HG03521 (cell line): ENCODE results near the gene RHOBTB3.
A peak's percentile ranks its signal among the peaks of the same experiment; 100 is the strongest.
"Not testable (repeated sequence)": the region's sequence is repeated elsewhere in the genome, so short reads cannot be mapped to it uniquely, and the experiment has no call there.

Experiments
- ATAC-seq: cut with Tn5 transposase; IDR thresholded peaks from one replicate; pipeline ENCODE4 v1.9.1; 2021; ENCODE audit warnings: mild to moderate bottlenecking, moderate library complexity; ENCODE audit not compliant: unreplicated experiment

RHOBTB3 gene

GRCh38 chr5:95816776-95817175 is 85.6 kb downstream of the RHOBTB3 start:
- no peak for ATAC-seq

- ATAC-seq, result no peak
Observed at GRCh38 chr5:95817430-95817829, 86.3 kb downstream of the RHOBTB3 start.

- ATAC-seq, result no peak
Observed at GRCh38 chr5:95818181-95819147, 87.3 kb downstream of the RHOBTB3 start.

GRCh38 chr5:95821110-95822021 is 90.2 kb downstream of the RHOBTB3 start:
- ATAC-seq, result no peak

GRCh38 chr5:95822043-95822541 is 91.0 kb downstream of the RHOBTB3 start:
- ATAC-seq, result peak; percentile 35

- peak; percentile 31 for ATAC-seq
Observed at GRCh38 chr5:95822542-95823181, 91.5 kb downstream of the RHOBTB3 start, which contains the start of gene GLRX. Gene GLRX, minus strand, starts transcription at chr5:95822726. Its CDS starts 64 bp downstream, at chr5:95822662.

- ATAC-seq, result no peak
Observed at GRCh38 chr5:95823218-95823737, 92.1 kb downstream of the RHOBTB3 start.

GRCh38 chr5:95823738-95824609 is 92.8 kb downstream of the RHOBTB3 start:
- ATAC-seq, result peak; percentile 28

GRCh38 chr5:95824747-95825146 is 93.6 kb downstream of the RHOBTB3 start:
- ATAC-seq, result no peak

- no peak for ATAC-seq
Observed at GRCh38 chr5:95825495-95825894, 94.4 kb downstream of the RHOBTB3 start.

GRCh38 chr5:95826949-95827891 is 96.1 kb downstream of the RHOBTB3 start:
- ATAC-seq, result no peak

GRCh38 chr5:95827892-95828246 is 96.7 kb downstream of the RHOBTB3 start:
- no peak for ATAC-seq

GRCh38 chr5:95830226-95830625 is 99.1 kb downstream of the RHOBTB3 start:
- no peak for ATAC-seq

GRCh38 chr5:95832664-95833063 is 101.5 kb downstream of the RHOBTB3 start:
- ATAC-seq, result no peak

GRCh38 chr5:95835682-95836385 is 104.7 kb downstream of the RHOBTB3 start:
- no peak for ATAC-seq

- no peak for ATAC-seq
Observed at GRCh38 chr5:95836544-95836943, 105.4 kb downstream of the RHOBTB3 start.

- ATAC-seq, result not testable (repeated sequence)
Observed at GRCh38 chr5:95836971-95837370, 105.8 kb downstream of the RHOBTB3 start.

GRCh38 chr5:95837492-95837891 is 106.4 kb downstream of the RHOBTB3 start:
- ATAC-seq, result no peak
